NT2/D1 (cell line): Measurements from ENCODE around the gene ICOSLG.
"Not testable (repeated sequence)": the region's sequence is repeated elsewhere in the genome, so short reads cannot be mapped to it uniquely, and the experiment has no call there.

Experiments used
- DNase-seq: peaks from one replicate; pipeline ENCODE4 v3.0.0-alpha.2; 2011; ENCODE audit warnings: low read depth, low spot score
- H3K27me3 ChIP-seq: 2 replicates; pipeline ENCODE4 v1.6.0; 2011; ENCODE audit warnings: mild to moderate bottlenecking; ENCODE audit not compliant: insufficient read length, insufficient read depth
- H3K36me3 ChIP-seq: 2 replicates; pipeline ENCODE4 v1.6.1; 2011; ENCODE audit warnings: mild to moderate bottlenecking, low read length, mixed read lengths; ENCODE audit not compliant: insufficient read depth, insufficient read length
- H3K4me1 ChIP-seq: 2 replicates; pipeline ENCODE4 v1.5.1; 2011; ENCODE audit not compliant: insufficient read depth, insufficient read length
- H3K4me3 ChIP-seq: 2 replicates; pipeline ENCODE4 v1.5.1; 2011; ENCODE audit warnings: low read depth; ENCODE audit not compliant: insufficient read length
- H3K9ac ChIP-seq: 2 replicates; pipeline ENCODE4 v1.6.0; 2011; ENCODE audit warnings: low read depth; ENCODE audit not compliant: insufficient read length
- H3K9me3 ChIP-seq: 2 replicates; pipeline ENCODE4 v1.5.1; 2011; ENCODE audit warnings: mild to moderate bottlenecking, low read length; ENCODE audit not compliant: insufficient read depth

The ICOSLG gene

GRCh38 chr21:44175189-44175588 is 65.6 kb downstream of the ICOSLG start:
- H3K4me3 ChIP-seq, H3K9me3 ChIP-seq, H3K4me1 ChIP-seq, H3K27me3 ChIP-seq, H3K36me3 ChIP-seq, H3K9ac ChIP-seq, DNase-seq: not testable (repeated sequence)
